Testis (tissue), 3 donors: Measurements from ENCODE around the gene FSIP2. TPM values are rescaled to one million over a fixed set of nuclear protein-coding genes. Genes with fewer than 3 reads are reported as not detected.

Source experiments
- DNase-seq: peaks from one replicate; pipeline ENCODE4 v3.0.0-alpha.2; 2019
- H3K27ac ChIP-seq, 2 donors: fragments of 200-600 bp; sonication (generic); one replicate each; pipeline ENCODE4 v1.5.1; 2019
- H3K27me3 ChIP-seq: fragments of 200-600 bp; sonication (generic); one replicate; pipeline ENCODE4 v1.5.1; 2019
- H3K36me3 ChIP-seq: fragments of 200-600 bp; sonication (generic); one replicate; pipeline ENCODE4 v1.5.1; 2017; ENCODE audit warnings: low read depth; ENCODE audit errors: missing control alignments
- H3K4me1 ChIP-seq: fragments of 200-600 bp; sonication (generic); one replicate; pipeline ENCODE4 v1.5.1; 2019
- H3K4me3 ChIP-seq, 2 donors: fragments of 200-600 bp; sonication (generic); one replicate each; pipeline ENCODE4 v1.5.1; 2017 to 2019
- H3K9me3 ChIP-seq: fragments of 200-600 bp; sonication (generic); one replicate; pipeline ENCODE4 v1.5.1; 2017
- CTCF ChIP-seq, 3 experiments: fragments of 450-650 bp in 2 of 3; fragments of 200-600 bp in 1 of 3; sonication (generic) in 1 of 3; IDR thresholded peaks; one replicate each; pipeline ENCODE4 v1.5.1; 2016 to 2019; ENCODE audit warnings: antibody characterized with exemption in 3 of 3, mild to moderate bottlenecking in 2 of 3, moderate library complexity in 1 of 3
- POLR2A ChIP-seq: fragments of 450-650 bp; IDR thresholded peaks from one replicate; pipeline ENCODE4 v1.6.1; 2017; ENCODE audit warnings: antibody characterized with exemption, mild to moderate bottlenecking, moderate library complexity
- WGBS, 2 donors: methylation state at CpG; one replicate each; pipeline ENCODE4 v1.1.5; 2018; 5-methylcytosine and 5-hydroxymethylcytosine counted together
- intact Hi-C: fragments of 100-400 bp; cut with DNase I; formaldehyde crosslinking; loops from one replicate; pipeline ENCODE4 v1.15.1; 2023; ENCODE audit warnings: low total_unique reads
- polyA plus RNA-seq: library from polyadenylated mRNA; stranded (reverse); fragments of 350-450 nt; fragmentation: Illumina TruSeq; extraction: RNeasy Lipid Tissue Mini Kit (QIAGEN cat#74804); gene quantifications from one replicate; pipeline ENCODE4 v1.2.3, GENCODE V29; 2014; ENCODE audit warnings: low read depth, low replicate concordance; ENCODE audit not compliant: insufficient read depth
- total RNA-seq, 2 donors: library from RNA; depleted of rRNA; stranded (reverse); fragments of >200 nt; gene quantifications; one replicate each; pipeline ENCODE4 v1.2.3, GENCODE V29; 2016

FSIP2 gene
- total and polyA plus RNA-seq, 3 donors from 2014 or later: 14.6 to 75.9 (median 31.8) TPM

DNA sequence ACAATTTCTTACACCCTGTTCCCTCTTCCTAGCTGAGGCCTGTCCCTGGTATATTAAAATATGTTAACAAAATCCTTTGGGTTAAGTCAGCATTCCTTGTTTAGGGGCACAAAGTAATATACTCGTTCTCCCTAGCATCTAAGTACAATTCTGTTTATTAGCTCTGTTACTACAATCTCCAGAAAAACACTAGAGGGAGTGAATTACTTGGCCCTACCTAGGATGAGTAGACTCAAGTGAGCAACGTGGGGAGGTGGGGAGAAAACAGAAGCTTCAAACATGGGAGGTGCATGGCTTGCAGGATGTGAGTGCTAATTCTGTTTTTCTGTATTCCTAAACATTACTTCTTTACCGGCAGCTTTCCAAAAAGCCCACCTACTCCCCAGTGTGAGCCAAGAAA is 89.7 kb downstream of the FSIP2 start:
- Histone ChIP-seq H3K36me3 (no peaks in the 10 kb centered on the region), H3K9me3 (no peaks in the 10 kb centered on the region), H3K4me3 (no peak overlapping the region), H3K27me3 (no peaks in the 10 kb centered on the region), H3K27ac (no peak overlapping the region), H3K4me1 (no peaks in the 10 kb centered on the region)
- TF ChIP-seq CTCF (IDR thresholded peaks at IDR 0.05) (no peak), POLR2A (no peak)
- 67 to 75% methylated on average over 3 of the region's 3 CpGs for WGBS, 2 donors
- no peak for DNase-seq
- intact Hi-C loops: no loop called here

DNA sequence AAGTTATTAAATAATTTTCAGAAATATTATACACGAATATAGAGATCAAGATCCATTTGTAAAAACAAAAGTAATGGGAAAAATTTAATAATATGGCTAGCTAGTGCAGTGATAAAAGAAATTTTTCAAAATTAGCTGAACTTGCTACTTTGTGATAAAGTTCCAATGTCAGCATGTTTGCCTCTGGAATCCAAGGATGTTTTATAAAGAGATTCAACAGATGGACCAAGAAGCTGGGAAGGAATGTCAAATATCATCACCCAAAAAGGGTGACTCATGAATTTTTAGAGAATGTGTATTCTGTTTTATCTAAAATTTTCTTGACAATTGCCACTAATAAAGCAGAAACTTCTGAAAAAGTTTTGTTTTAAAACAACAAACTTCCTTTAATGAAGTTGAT is 95.3 kb downstream of the FSIP2 start:
- Histone ChIP-seq H3K4me3 (no peak overlapping the region), H3K4me1 (no peaks in the 10 kb centered on the region), H3K9me3 (no peaks in the 10 kb centered on the region), H3K36me3 (no peaks in the 10 kb centered on the region), H3K27ac (no peak overlapping the region), H3K27me3 (no peaks in the 10 kb centered on the region)
- WGBS, 2 donors: 79 to 89% methylated on average over 1 of the region's 1 CpG
- TF ChIP-seq POLR2A: no peak
- no peak for DNase-seq
- intact Hi-C loops: no loop called here

DNA sequence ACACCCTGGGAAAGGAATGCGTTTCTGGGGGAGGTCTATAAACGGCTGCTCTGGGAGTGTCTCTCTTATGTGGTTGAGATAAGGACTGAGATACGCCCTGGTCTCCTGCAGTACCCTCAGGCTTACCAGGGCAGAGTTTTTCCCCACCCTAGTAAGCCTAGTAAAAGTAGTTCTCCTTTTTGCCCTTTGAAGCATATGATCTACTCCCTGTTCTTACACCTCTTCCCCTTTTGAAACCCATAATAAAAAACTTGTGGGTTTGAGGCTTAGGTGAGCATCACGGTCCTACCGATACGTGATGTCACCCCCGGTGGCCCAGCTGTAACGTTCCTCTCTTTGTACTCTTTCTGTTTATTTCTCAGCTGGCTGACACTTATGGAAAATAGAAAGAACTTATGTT is 97.4 kb downstream of the FSIP2 start:
- DNase-seq: no peak
- TF ChIP-seq POLR2A (no peak), CTCF (IDR thresholded peaks at IDR 0.05) (no peak)
- WGBS, 2 donors: 86 to 93% methylated on average over 8 of the region's 8 CpGs
- intact Hi-C loops: no loop called here
- no peak overlapping the region for H3K4me3 ChIP-seq
- no peaks in the 10 kb centered on the region for H3K9me3 ChIP-seq
- H3K27me3 ChIP-seq: no peaks in the 10 kb centered on the region
- no peak overlapping the region for H3K27ac ChIP-seq
- H3K4me1 ChIP-seq: no peaks in the 10 kb centered on the region
- no peaks in the 10 kb centered on the region for H3K36me3 ChIP-seq

GRCh38 chr2:185854885-185855284 is 116.3 kb downstream of the FSIP2 start:
- no peaks in the 10 kb centered on the region for H3K9me3 ChIP-seq
- no peaks in the 10 kb centered on the region for H3K27me3 ChIP-seq
- WGBS, 2 donors: 90 to 98% methylated on average over 4 of the region's 4 CpGs
- H3K36me3 ChIP-seq: no peaks in the 10 kb centered on the region
- TF ChIP-seq POLR2A (no peak), CTCF (IDR thresholded peaks at IDR 0.05) (no peak)
- DNase-seq: no peak
- intact Hi-C loops: no loop called here
- no peak overlapping the region for H3K4me3 ChIP-seq
- H3K27ac ChIP-seq: no peak overlapping the region
- H3K4me1 ChIP-seq: no peaks in the 10 kb centered on the region

DNA sequence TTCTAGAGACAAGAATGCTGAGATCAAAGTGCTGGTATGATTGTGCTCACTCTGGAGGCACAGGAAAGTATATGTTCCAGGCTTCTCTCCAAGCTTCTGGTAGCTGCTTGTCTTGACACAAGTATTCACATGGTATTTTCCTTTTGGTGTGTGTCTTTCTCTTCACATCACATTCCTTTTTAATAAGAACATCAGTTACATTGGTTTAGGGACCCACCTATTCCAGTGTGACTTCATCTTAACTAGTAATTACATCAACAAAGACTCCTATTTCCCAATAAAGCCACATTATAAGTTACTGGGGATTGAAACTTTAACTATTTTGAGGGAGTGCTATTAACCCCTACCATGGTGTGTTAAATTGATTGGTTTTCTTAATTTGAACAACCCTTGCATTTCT is 119.1 kb downstream of the FSIP2 start:
- no peaks in the 10 kb centered on the region for H3K27me3 ChIP-seq
- H3K4me3 ChIP-seq: no peak overlapping the region
- H3K27ac ChIP-seq: no peak overlapping the region
- intact Hi-C loops: no loop called here
- no peak for DNase-seq
- no peaks in the 10 kb centered on the region for H3K4me1 ChIP-seq
- no peaks in the 10 kb centered on the region for H3K36me3 ChIP-seq
- TF ChIP-seq POLR2A (no peak), CTCF (IDR thresholded peaks at IDR 0.05) (no peak)
- no peaks in the 10 kb centered on the region for H3K9me3 ChIP-seq
